ENCODE results near the gene DCLRE1B. TPM values are rescaled to one million over a fixed set of nuclear protein-coding genes. Genes with fewer than 3 reads are reported as not detected.
"Not testable (repeated sequence)": the region's sequence is repeated elsewhere in the genome, so short reads cannot be mapped to it uniquely, and the experiment has no call there.

DCLRE1B gene
- total RNA-seq, 4 donors from 2014 or later = 3.5 to 7.2 (median 4.3) TPM

GRCh38 chr1:113945329-113945728 lies 40.2 kb downstream of the DCLRE1B start:
- H3K9me3 ChIP-seq = no peaks in the 10 kb centered on the region
- 97 to 100% methylated on average over 1 of the region's 1 CpG for WGBS, 2 donors
- H3K27me3 ChIP-seq = no peaks in the 10 kb centered on the region
- peaks cover 0 to 59% (median 22%) of the 10 kb centered on the region in 4 donors for H3K4me1 ChIP-seq
- no peak overlapping the region for H3K4me3 ChIP-seq
- peaks cover 0 to 49% (median 0%) of the 10 kb centered on the region in 3 donors for H3K36me3 ChIP-seq
- TF ChIP-seq POLR2A (IDR thresholded peaks at IDR 0.05) = no peak
- no peak for TF ChIP-seq EP300 (IDR thresholded peaks at IDR 0.05)
- no peak for TF ChIP-seq CTCF (IDR thresholded peaks at IDR 0.05)
- no peak for DNase-seq (ENCODE audit: low spot score in 2 of 2)
- no peak overlapping the region for H3K27ac ChIP-seq

- H3K4me3 ChIP-seq = no peak overlapping the region
- no peaks in the 10 kb centered on the region for H3K27me3 ChIP-seq
- peaks cover 0 to 55% (median 22%) of the 10 kb centered on the region in 4 donors for H3K4me1 ChIP-seq
- WGBS, 2 donors = 77 to 80% methylated on average over 1 of the region's 1 CpG
- peaks cover 0 to 41% (median 0%) of the 10 kb centered on the region in 3 donors for H3K36me3 ChIP-seq
- H3K27ac ChIP-seq = no peak overlapping the region
- TF ChIP-seq EP300 (IDR thresholded peaks at IDR 0.05) = no peak
- TF ChIP-seq POLR2A (IDR thresholded peaks at IDR 0.05) = no peak
- no peak for TF ChIP-seq CTCF (IDR thresholded peaks at IDR 0.05)
- DNase-seq (ENCODE audit: low spot score in 2 of 2) = no peak
- no peaks in the 10 kb centered on the region for H3K9me3 ChIP-seq
Measured at GRCh38 chr1:113946112-113946511, 41.0 kb downstream of the DCLRE1B start.

GRCh38 chr1:113946678-113947387 lies 41.7 kb downstream of the DCLRE1B start:
- Histone ChIP-seq H3K4me1 (peaks cover 0 to 55% (median 22%) of the 10 kb centered on the region in 4 donors), H3K27ac (peak overlapping the region in 3 of 4 donors; percentile 9 to 64 (median 58)), H3K9me3 (no peaks in the 10 kb centered on the region), H3K36me3 (peaks cover 0 to 34% (median 0%) of the 10 kb centered on the region in 3 donors), H3K4me3 (no peak overlapping the region), H3K27me3 (no peaks in the 10 kb centered on the region)
- WGBS, 2 donors = 40% methylated on average over 3 of the region's 3 CpGs
- no peak for DNase-seq (ENCODE audit: low spot score in 2 of 2)
- TF ChIP-seq EP300 (IDR thresholded peaks at IDR 0.05) (no peak), POLR2A (IDR thresholded peaks at IDR 0.05) (no peak), CTCF (IDR thresholded peaks at IDR 0.05) (no peak)

- Histone ChIP-seq H3K9me3 (no peaks in the 10 kb centered on the region), H3K4me1 (peaks cover 0 to 60% (median 24%) of the 10 kb centered on the region in 4 donors), H3K36me3 (peaks cover 0 to 28% (median 0%) of the 10 kb centered on the region in 3 donors), H3K27me3 (no peaks in the 10 kb centered on the region), H3K27ac (peak overlapping the region in 3 of 4 donors; percentile 43 to 64 (median 58)), H3K4me3 (no peak overlapping the region)
- WGBS, 2 donors = 19% methylated on average over 3 of the region's 3 CpGs
- DNase-seq (ENCODE audit: low spot score in 2 of 2) = no peak
- TF ChIP-seq POLR2A (IDR thresholded peaks at IDR 0.05) = no peak
Measured at GRCh38 chr1:113947388-113948107, 42.4 kb downstream of the DCLRE1B start.

- Histone ChIP-seq H3K36me3 (peaks cover 0 to 22% (median 0%) of the 10 kb centered on the region in 3 donors), H3K27ac (peak overlapping the region in 2 of 4 donors; percentile 58 to 64), H3K4me1 (peaks cover 0 to 59% (median 25%) of the 10 kb centered on the region in 4 donors)
- WGBS, 2 donors = 71 to 79% methylated on average over 4 of the region's 4 CpGs
- DNase-seq (ENCODE audit: low spot score in 2 of 2); H3K9me3 ChIP-seq; H3K27me3 ChIP-seq; H3K4me3 ChIP-seq: not testable (repeated sequence)
Measured at GRCh38 chr1:113948151-113948550, 43.0 kb downstream of the DCLRE1B start.

GRCh38 chr1:113949007-113949406 lies 43.9 kb downstream of the DCLRE1B start:
- Histone ChIP-seq H3K4me3 (no peak overlapping the region), H3K27ac (peak overlapping the region in 1 of 4 donors; percentile 64), H3K4me1 (peaks cover 0 to 57% (median 25%) of the 10 kb centered on the region in 4 donors), H3K9me3 (no peaks in the 10 kb centered on the region), H3K27me3 (no peaks in the 10 kb centered on the region), H3K36me3 (peaks cover 0 to 14% (median 0%) of the 10 kb centered on the region in 3 donors)
- peak in 1 of 2 donors; percentile 34 for DNase-seq (ENCODE audit: low spot score in 2 of 2)
- 59 to 69% methylated on average over 5 of the region's 5 CpGs for WGBS, 2 donors
- TF ChIP-seq EP300 (IDR thresholded peaks at IDR 0.05) (peak in 1 of 2 donors; percentile 32), POLR2A (IDR thresholded peaks at IDR 0.05) (no peak), CTCF (IDR thresholded peaks at IDR 0.05) (peak in 4 of 5 experiments; percentile 11 to 40 (median 22))

Data from tibial nerve (tissue), 4 donors.